Measurements from ENCODE around the gene SMIM28.

Gene SMIM28

DNA sequence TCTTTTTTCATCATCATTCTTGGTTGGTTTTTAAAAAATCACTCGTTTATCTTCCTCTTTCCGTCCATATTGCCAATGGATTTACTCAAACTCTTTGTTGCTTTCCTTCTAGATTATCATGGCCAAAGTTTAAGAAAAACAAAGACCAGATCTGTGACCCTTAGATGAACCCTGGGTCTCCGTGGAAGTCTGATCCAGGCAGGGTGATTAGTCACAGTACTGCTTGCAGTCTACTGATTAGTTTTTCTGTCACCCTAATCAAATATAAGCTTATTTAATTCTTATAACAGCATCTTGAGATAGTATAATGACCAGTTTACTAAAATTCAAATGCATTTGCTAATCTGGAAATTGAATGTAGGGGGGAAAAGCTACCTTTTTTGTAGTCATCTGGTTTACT lies 6.0 kb upstream of the SMIM28 start:
- TF ChIP-seq, protein P1, sequence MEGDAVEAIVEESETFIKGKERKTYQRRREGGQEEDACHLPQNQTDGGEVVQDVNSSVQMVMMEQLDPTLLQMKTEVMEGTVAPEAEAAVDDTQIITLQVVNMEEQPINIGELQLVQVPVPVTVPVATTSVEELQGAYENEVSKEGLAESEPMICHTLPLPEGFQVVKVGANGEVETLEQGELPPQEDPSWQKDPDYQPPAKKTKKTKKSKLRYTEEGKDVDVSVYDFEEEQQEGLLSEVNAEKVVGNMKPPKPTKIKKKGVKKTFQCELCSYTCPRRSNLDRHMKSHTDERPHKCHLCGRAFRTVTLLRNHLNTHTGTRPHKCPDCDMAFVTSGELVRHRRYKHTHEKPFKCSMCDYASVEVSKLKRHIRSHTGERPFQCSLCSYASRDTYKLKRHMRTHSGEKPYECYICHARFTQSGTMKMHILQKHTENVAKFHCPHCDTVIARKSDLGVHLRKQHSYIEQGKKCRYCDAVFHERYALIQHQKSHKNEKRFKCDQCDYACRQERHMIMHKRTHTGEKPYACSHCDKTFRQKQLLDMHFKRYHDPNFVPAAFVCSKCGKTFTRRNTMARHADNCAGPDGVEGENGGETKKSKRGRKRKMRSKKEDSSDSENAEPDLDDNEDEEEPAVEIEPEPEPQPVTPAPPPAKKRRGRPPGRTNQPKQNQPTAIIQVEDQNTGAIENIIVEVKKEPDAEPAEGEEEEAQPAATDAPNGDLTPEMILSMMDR (IDR thresholded peaks at IDR 0.05; ENCODE audit: low read length, missing control alignments), result no peak
- H3K4me3 ChIP-seq (replicated peaks; ENCODE audit: low read depth, low read length), result no peak overlapping the region
- DNase-seq (ENCODE audit: low read depth), result peak; percentile 23

DNA sequence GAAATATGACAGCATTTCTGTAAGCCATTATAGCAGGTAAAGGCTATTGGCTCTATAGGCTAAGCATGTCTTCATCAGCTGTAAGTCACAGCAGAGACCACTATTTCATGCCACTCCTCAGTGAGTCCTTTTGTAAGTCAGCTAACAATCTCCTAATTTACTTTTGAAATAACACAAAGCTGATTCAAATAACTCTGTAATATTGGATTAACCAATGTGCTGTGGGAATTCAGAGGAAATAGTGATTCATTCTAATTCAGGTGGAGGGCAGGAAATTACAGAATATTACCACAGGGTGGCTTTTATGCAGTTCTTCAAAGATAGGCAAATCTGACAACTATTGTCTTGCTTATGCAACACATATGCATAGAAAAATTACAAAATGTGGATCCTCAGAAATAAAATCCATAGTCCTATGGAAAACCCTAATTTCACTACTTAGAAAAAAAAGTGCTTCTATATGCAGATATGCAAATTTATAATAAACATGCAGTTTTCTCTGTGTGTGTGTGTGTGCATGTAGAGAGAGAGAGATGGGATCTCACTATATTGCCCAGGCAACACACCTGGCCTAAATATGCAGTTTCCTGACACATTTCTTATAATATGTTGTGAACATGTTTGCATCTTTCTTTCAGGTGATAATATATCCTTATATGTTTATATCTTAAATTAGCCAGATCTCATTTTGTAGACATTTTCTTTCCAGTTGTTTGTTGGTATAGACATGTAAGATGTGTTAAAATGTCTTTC lies 4.8 kb upstream of the SMIM28 start:
- H3K4me3 ChIP-seq (replicated peaks; ENCODE audit: low read depth, low read length), result no peak overlapping the region
- TF ChIP-seq, protein P1 (IDR thresholded peaks at IDR 0.05; ENCODE audit: low read length, missing control alignments), result peak; percentile 23
- peak; percentile 65 for DNase-seq (ENCODE audit: low read depth)

DNA sequence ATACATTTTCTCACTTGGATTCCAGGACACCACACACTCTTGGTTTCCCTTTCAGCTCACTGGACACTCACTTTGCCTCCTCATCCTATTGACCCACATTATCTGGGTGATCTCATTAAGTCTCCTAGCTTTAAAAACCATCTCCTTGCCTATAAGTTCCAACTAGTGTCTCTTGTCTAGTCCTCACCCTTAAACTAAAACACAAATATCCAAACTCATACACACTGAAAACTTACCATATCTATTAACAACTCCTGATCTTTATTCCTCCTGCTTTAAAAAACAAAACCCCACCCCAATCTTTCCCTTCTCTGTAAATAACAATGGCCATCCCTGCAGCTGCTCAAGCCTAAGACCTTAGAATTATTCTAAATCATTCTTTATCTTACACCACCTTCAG lies 3.5 kb upstream of the SMIM28 start:
- TF ChIP-seq, protein P1 (IDR thresholded peaks at IDR 0.05; ENCODE audit: low read length, missing control alignments), result no peak
- no peak overlapping the region for H3K4me3 ChIP-seq (replicated peaks; ENCODE audit: low read depth, low read length)
- no peak for DNase-seq (ENCODE audit: low read depth)

DNA sequence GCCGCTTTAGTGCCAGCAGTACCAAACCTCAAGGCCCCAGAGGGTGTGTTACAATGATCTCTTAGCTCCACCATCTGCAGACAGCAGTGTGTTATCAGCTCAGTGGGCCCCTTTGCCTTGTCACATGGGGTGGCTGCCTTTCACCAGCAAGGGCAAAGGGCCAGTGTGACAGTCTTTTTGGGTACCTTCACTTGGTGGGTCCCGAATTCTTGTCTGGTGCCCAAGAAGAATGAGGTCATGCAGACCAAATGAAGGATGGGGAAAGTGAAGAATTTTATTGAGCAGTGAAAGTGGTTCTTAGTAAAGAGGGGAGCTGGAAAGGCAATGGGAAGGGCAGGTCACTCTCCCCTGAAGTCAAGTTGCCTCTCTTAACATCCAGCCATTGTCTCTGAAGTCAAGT lies 2.9 kb upstream of the SMIM28 start:
- DNase-seq (ENCODE audit: low read depth), result no peak
- H3K4me3 ChIP-seq (replicated peaks; ENCODE audit: low read depth, low read length), result no peak overlapping the region
- TF ChIP-seq, protein P1 (IDR thresholded peaks at IDR 0.05; ENCODE audit: low read length, missing control alignments), result no peak

DNA sequence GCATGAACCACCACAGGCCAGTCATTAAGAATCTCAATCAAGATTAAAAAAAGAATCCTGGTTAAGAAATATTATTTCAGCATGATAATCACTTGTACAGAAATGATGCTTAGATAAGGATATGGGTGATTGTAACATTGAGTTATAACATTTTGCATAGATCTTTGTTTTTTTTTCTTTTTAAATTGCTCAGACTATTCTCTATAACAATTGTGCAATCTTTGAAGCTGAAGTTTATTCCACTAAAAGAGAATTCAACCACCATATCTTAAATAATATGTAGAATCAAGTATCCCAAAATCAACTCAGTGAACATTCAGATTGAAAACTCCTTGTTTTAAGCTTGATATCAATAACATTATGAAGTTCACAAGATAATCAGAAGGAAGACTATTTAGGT lies 663 bp upstream of the SMIM28 start:
- DNase-seq (ENCODE audit: low read depth), result no peak
- no peak overlapping the region for H3K4me3 ChIP-seq (replicated peaks; ENCODE audit: low read depth, low read length)
- TF ChIP-seq, protein P1 (IDR thresholded peaks at IDR 0.05; ENCODE audit: low read length, missing control alignments), result no peak

DNA sequence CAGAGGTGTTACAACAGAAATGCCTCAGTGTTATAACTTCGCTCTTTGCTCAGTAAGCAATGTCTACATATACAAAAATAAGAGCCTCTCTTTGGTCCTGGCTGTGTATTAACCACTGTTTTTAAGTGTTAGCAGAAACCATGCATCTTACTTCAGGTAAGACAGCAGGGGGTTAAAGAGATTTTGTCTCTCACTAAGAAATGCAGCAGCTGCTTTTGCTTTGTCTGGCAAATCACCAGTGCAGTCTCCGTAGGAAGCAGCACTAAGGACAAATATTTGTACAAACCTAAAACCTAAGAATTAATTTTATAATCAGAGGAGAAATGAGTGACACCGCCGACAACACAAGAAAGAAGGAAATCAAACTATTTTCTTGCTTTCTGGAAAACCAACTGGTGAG lies 758 bp downstream of the SMIM28 start:
- TF ChIP-seq, protein P1 (IDR thresholded peaks at IDR 0.05; ENCODE audit: low read length, missing control alignments), result no peak
- DNase-seq (ENCODE audit: low read depth), result no peak
- H3K4me3 ChIP-seq (replicated peaks; ENCODE audit: low read depth, low read length), result no peak overlapping the region

Data from fibroblast of pulmonary artery (primary cell).